Measurements from ENCODE around the gene VIPR1.

DNA sequence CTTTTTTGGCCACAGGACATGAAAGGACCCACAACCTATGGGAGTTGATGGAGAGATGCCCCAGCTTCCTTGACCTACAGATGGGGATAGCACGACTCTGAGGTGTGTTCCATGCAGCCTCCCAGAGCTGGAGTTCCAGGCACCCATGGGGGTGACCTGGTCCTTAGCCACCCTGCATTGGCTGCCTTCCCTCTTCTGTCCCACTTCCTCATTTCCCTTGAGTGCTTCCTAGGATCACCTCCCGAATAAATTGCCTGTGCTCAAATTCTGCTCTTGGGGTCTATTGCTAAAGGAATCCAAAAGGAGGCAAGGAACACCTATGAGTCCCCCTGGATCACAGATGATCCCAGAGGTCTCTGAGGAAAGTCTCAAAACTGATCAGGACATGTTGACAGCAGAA is 24.7 kb upstream of the VIPR1 start:
- TF ChIP-seq, protein P1, sequence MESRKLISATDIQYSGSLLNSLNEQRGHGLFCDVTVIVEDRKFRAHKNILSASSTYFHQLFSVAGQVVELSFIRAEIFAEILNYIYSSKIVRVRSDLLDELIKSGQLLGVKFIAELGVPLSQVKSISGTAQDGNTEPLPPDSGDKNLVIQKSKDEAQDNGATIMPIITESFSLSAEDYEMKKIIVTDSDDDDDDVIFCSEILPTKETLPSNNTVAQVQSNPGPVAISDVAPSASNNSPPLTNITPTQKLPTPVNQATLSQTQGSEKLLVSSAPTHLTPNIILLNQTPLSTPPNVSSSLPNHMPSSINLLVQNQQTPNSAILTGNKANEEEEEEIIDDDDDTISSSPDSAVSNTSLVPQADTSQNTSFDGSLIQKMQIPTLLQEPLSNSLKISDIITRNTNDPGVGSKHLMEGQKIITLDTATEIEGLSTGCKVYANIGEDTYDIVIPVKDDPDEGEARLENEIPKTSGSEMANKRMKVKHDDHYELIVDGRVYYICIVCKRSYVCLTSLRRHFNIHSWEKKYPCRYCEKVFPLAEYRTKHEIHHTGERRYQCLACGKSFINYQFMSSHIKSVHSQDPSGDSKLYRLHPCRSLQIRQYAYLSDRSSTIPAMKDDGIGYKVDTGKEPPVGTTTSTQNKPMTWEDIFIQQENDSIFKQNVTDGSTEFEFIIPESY (IDR thresholded peaks at IDR 0.05): no peak
- TF ChIP-seq, protein P2, sequence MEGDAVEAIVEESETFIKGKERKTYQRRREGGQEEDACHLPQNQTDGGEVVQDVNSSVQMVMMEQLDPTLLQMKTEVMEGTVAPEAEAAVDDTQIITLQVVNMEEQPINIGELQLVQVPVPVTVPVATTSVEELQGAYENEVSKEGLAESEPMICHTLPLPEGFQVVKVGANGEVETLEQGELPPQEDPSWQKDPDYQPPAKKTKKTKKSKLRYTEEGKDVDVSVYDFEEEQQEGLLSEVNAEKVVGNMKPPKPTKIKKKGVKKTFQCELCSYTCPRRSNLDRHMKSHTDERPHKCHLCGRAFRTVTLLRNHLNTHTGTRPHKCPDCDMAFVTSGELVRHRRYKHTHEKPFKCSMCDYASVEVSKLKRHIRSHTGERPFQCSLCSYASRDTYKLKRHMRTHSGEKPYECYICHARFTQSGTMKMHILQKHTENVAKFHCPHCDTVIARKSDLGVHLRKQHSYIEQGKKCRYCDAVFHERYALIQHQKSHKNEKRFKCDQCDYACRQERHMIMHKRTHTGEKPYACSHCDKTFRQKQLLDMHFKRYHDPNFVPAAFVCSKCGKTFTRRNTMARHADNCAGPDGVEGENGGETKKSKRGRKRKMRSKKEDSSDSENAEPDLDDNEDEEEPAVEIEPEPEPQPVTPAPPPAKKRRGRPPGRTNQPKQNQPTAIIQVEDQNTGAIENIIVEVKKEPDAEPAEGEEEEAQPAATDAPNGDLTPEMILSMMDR (IDR thresholded peaks at IDR 0.05; ENCODE audit: low read depth, low read length, missing input control): no peak
- TF ChIP-seq GABPA (IDR thresholded peaks at IDR 0.05 in 1 of 2, conservative IDR thresholded peaks at IDR 0.05 in 1 of 2) (no peak), SP1 (IDR thresholded peaks at IDR 0.05) (no peak), JUND (IDR thresholded peaks at IDR 0.05) (no peak), RAD21 (IDR thresholded peaks at IDR 0.05) (no peak), EGR1 (IDR thresholded peaks at IDR 0.05; ENCODE audit: low read depth in 2 of 2) (no peak), RXRA (IDR thresholded peaks at IDR 0.05) (no peak), NR2F2 (IDR thresholded peaks at IDR 0.05) (no peak), FOXA2 (IDR thresholded peaks at IDR 0.05) (no peak), HNF4A (conservative IDR thresholded peaks at IDR 0.05) (no peak), HNF4G (IDR thresholded peaks at IDR 0.05) (no peak)
- TF ChIP-seq, protein P3, sequence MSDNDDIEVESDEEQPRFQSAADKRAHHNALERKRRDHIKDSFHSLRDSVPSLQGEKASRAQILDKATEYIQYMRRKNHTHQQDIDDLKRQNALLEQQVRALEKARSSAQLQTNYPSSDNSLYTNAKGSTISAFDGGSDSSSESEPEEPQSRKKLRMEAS (IDR thresholded peaks at IDR 0.05): no peak
- TF ChIP-seq, protein P4, sequence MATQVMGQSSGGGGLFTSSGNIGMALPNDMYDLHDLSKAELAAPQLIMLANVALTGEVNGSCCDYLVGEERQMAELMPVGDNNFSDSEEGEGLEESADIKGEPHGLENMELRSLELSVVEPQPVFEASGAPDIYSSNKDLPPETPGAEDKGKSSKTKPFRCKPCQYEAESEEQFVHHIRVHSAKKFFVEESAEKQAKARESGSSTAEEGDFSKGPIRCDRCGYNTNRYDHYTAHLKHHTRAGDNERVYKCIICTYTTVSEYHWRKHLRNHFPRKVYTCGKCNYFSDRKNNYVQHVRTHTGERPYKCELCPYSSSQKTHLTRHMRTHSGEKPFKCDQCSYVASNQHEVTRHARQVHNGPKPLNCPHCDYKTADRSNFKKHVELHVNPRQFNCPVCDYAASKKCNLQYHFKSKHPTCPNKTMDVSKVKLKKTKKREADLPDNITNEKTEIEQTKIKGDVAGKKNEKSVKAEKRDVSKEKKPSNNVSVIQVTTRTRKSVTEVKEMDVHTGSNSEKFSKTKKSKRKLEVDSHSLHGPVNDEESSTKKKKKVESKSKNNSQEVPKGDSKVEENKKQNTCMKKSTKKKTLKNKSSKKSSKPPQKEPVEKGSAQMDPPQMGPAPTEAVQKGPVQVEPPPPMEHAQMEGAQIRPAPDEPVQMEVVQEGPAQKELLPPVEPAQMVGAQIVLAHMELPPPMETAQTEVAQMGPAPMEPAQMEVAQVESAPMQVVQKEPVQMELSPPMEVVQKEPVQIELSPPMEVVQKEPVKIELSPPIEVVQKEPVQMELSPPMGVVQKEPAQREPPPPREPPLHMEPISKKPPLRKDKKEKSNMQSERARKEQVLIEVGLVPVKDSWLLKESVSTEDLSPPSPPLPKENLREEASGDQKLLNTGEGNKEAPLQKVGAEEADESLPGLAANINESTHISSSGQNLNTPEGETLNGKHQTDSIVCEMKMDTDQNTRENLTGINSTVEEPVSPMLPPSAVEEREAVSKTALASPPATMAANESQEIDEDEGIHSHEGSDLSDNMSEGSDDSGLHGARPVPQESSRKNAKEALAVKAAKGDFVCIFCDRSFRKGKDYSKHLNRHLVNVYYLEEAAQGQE (IDR thresholded peaks at IDR 0.05): no peak
